WTC11 (cell line): ENCODE measurements around the gene KRT28.

Source experiments
- NR3C1 ChIP-seq: sonication (generic); formaldehyde crosslinking; conservative IDR thresholded peaks from 2 replicates; pipeline ENCODE4 v1.8.1; 2023; ENCODE audit warnings: low read depth, mild to moderate bottlenecking, missing genetic modification reagents
- TF ChIP-seq, protein P1 (sequence below): sonication (generic); formaldehyde crosslinking; IDR thresholded peaks from 2 replicates; pipeline ENCODE4 v1.8.1; 2022; ENCODE audit warnings: mild to moderate bottlenecking, moderate library complexity, missing genetic modification reagents
- TF ChIP-seq, protein P2 (sequence below): fragments of 200-600 bp; IDR thresholded peaks from 2 replicates; pipeline ENCODE4 v1.8.0; 2022; ENCODE audit warnings: antibody characterized with exemption
- TF ChIP-seq, protein P3 (sequence below): sonication (generic); formaldehyde crosslinking; IDR thresholded peaks from 2 replicates; pipeline ENCODE4 v1.8.1; 2023; ENCODE audit warnings: mild to moderate bottlenecking, missing genetic modification reagents, moderate library complexity

DNA sequence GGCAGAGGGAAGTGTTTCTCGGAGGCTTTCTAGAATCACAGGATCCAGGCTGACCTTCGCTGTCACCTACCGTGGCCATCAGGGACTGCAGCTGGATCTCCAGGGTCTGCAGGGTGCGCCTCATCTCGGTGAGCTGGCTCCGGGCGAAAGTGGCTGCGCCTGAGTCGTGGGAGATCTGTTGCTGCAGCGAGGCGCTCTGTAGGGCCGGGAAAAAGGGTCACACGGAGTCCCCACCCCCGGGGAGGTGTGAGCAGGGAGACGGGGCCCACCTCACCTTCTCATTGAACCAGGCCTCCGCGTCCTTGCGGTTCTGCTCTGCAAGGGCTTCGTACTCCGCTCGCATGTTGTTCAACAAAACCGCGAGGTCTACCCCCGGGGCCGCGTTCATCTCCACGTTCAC is 2.9 kb downstream of the KRT28 start:
- TF ChIP-seq, protein P1, sequence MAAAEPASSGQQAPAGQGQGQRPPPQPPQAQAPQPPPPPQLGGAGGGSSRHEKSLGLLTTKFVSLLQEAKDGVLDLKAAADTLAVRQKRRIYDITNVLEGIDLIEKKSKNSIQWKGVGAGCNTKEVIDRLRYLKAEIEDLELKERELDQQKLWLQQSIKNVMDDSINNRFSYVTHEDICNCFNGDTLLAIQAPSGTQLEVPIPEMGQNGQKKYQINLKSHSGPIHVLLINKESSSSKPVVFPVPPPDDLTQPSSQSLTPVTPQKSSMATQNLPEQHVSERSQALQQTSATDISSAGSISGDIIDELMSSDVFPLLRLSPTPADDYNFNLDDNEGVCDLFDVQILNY: no peak
- TF ChIP-seq, protein P2, sequence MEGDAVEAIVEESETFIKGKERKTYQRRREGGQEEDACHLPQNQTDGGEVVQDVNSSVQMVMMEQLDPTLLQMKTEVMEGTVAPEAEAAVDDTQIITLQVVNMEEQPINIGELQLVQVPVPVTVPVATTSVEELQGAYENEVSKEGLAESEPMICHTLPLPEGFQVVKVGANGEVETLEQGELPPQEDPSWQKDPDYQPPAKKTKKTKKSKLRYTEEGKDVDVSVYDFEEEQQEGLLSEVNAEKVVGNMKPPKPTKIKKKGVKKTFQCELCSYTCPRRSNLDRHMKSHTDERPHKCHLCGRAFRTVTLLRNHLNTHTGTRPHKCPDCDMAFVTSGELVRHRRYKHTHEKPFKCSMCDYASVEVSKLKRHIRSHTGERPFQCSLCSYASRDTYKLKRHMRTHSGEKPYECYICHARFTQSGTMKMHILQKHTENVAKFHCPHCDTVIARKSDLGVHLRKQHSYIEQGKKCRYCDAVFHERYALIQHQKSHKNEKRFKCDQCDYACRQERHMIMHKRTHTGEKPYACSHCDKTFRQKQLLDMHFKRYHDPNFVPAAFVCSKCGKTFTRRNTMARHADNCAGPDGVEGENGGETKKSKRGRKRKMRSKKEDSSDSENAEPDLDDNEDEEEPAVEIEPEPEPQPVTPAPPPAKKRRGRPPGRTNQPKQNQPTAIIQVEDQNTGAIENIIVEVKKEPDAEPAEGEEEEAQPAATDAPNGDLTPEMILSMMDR: no peak
- TF ChIP-seq NR3C1: no peak
- TF ChIP-seq, protein P3, sequence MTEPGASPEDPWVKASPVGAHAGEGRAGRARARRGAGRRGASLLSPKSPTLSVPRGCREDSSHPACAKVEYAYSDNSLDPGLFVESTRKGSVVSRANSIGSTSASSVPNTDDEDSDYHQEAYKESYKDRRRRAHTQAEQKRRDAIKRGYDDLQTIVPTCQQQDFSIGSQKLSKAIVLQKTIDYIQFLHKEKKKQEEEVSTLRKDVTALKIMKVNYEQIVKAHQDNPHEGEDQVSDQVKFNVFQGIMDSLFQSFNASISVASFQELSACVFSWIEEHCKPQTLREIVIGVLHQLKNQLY: no peak
